SH-SY5Y (cell line): ENCODE results near the gene CRACDL.

ENCODE experiments used
- GATA2 ChIP-seq: IDR thresholded peaks from 2 replicates; pipeline ENCODE4 v1.6.1; 2011; ENCODE audit warnings: mild to moderate bottlenecking, low read depth, low read length
- GATA3 ChIP-seq: IDR thresholded peaks from 2 replicates; pipeline ENCODE4 v1.6.1; 2011; ENCODE audit warnings: low read depth, mild to moderate bottlenecking, low read length, moderate library complexity

CRACDL gene

GRCh38 chr2:98891591-98891990 lies 44.4 kb downstream of the CRACDL start:
- TF ChIP-seq GATA3 (no peak), GATA2 (no peak)

GRCh38 chr2:98886066-98886554 lies 49.9 kb downstream of the CRACDL start:
- TF ChIP-seq GATA3 (no peak), GATA2 (no peak)

GRCh38 chr2:98884658-98885057 lies 51.4 kb downstream of the CRACDL start:
- TF ChIP-seq GATA3 (no peak), GATA2 (no peak)

- TF ChIP-seq GATA2 (no peak), GATA3 (no peak)
Observed at GRCh38 chr2:98883780-98884211, 52.2 kb downstream of the CRACDL start.

GRCh38 chr2:98882971-98883779 lies 52.9 kb downstream of the CRACDL start:
- TF ChIP-seq GATA3, result no peak

- no peak for TF ChIP-seq GATA2
- no peak for TF ChIP-seq GATA3
Observed at GRCh38 chr2:98882368-98882767, 53.7 kb downstream of the CRACDL start.

GRCh38 chr2:98881153-98881650 lies 54.8 kb downstream of the CRACDL start:
- TF ChIP-seq GATA2, result no peak
- no peak for TF ChIP-seq GATA3

GRCh38 chr2:98880266-98881152 lies 55.5 kb downstream of the CRACDL start:
- TF ChIP-seq GATA2 (no peak), GATA3 (no peak)

- TF ChIP-seq GATA2 (no peak), GATA3 (no peak)
Observed at GRCh38 chr2:98876741-98877140, 59.3 kb downstream of the CRACDL start.

- TF ChIP-seq GATA3 (no peak), GATA2 (no peak)
Observed at GRCh38 chr2:98875746-98876145, 60.3 kb downstream of the CRACDL start.

- TF ChIP-seq GATA2 (no peak), GATA3 (no peak)
Observed at GRCh38 chr2:98875081-98875728, 60.8 kb downstream of the CRACDL start.

GRCh38 chr2:98874186-98874689 lies 61.8 kb downstream of the CRACDL start:
- no peak for TF ChIP-seq GATA2
- no peak for TF ChIP-seq GATA3

- TF ChIP-seq GATA3 (no peak), GATA2 (no peak)
Observed at GRCh38 chr2:98872526-98872925, 63.5 kb downstream of the CRACDL start.

- TF ChIP-seq GATA2, result no peak
- TF ChIP-seq GATA3, result no peak
Observed at GRCh38 chr2:98871506-98871905, 64.5 kb downstream of the CRACDL start.
